Central memory CD4-positive, alpha-beta T cell (primary cell): ENCODE measurements around the gene NPPC.
A peak's percentile ranks its signal among the peaks of the same experiment; 100 is the strongest.
"Not testable (repeated sequence)": the region's sequence is repeated elsewhere in the genome, so short reads cannot be mapped to it uniquely, and the experiment has no call there.

ENCODE experiments used
- DNase-seq: peaks from one replicate; pipeline ENCODE4 v3.0.0; 2022
- total RNA-seq, 3 experiments: gene quantifications; one replicate each; lab custom pipeline; 2026; lab: John Stamatoyannopoulos, UW

The NPPC gene
- total RNA-seq: 0 to 0.39 (median 0.04) reads per million in 3 experiments

GRCh38 chr2:231926180-231926741, at the start of gene NPPC:
NPPC (minus strand) TSS chr2:231926396; CDS start chr2:231926249, 147 bp downstream.
- DNase-seq: peak; percentile 15

- DNase-seq: no peak
Observed at GRCh38 chr2:231975001-231975400, 48.8 kb upstream of the NPPC start.

GRCh38 chr2:231970461-231970860, 44.3 kb upstream of the NPPC start:
- DNase-seq: no peak

DNA sequence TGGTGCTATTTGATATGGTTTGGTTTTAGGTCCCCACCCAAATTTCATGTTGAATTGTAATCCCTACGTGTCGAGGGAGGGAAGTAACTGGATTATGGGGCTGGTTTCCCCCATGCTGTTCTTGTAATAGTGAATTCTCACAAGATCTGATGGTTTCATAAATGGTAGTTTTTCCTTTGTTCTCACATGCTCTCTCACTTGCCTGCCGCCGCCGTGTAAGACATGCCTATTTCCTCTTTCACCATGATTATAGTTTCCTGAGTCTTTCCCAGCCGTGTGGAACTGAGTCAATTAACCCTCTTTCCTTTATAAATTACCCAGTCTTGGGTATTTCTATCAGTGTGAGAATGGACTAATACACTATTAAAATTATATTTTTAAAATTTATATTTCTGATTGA, 42.6 kb upstream of the NPPC start:
- no peak for DNase-seq

- no peak for DNase-seq
Observed at GRCh38 chr2:231966886-231967285, 40.7 kb upstream of the NPPC start.

GRCh38 chr2:231965102-231965501, 38.9 kb upstream of the NPPC start:
- DNase-seq: no peak

- DNase-seq: peak; percentile 77
Observed at GRCh38 chr2:231961349-231962166, 35.4 kb upstream of the NPPC start, which contains the start of gene DIS3L2. DIS3L2 (plus strand) TSS chr2:231961713; CDS start chr2:232014928, 53,215 bp downstream.

GRCh38 chr2:231960810-231961348, 34.7 kb upstream of the NPPC start:
- DNase-seq: no peak

DNA sequence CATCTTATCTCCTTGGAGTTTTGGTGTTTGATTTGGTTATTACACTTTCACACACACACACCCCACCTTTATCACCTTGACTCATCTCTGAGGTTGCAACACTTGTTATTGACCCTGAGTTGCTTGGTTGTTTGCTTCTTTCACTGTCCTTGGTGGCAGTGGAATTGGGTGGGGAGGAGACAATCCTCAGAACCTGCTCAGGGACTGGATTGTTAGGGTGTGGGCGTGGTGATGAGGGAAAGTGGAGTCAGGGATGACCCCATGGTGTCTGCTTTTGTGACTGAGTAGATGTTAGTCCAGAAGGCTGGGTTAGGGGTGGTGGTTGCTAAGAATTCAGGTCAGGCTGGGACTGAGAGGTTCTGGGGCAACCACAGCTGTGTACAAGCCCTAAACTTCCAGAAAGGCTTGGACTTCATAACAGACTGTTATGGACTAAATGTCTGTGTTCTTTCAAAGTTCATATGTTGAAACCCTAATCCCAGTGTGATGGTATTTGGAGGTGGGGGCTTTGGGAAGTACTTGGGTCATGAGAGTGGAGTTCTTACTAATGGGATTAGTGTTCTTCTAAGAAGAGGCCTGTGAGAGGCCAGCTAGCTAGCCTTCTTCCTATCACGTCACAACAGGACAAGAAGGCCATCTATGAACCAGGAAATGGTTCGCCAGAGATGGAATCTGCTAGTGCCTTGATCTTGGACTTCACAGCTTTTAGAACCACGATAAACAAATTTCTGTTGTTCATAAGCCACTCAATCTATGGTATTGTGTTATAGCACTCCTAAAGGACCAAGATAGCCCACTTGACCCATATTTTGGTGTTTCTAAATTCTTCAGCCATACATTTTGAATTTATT, 31.9 kb upstream of the NPPC start:
- no peak for DNase-seq

DNA sequence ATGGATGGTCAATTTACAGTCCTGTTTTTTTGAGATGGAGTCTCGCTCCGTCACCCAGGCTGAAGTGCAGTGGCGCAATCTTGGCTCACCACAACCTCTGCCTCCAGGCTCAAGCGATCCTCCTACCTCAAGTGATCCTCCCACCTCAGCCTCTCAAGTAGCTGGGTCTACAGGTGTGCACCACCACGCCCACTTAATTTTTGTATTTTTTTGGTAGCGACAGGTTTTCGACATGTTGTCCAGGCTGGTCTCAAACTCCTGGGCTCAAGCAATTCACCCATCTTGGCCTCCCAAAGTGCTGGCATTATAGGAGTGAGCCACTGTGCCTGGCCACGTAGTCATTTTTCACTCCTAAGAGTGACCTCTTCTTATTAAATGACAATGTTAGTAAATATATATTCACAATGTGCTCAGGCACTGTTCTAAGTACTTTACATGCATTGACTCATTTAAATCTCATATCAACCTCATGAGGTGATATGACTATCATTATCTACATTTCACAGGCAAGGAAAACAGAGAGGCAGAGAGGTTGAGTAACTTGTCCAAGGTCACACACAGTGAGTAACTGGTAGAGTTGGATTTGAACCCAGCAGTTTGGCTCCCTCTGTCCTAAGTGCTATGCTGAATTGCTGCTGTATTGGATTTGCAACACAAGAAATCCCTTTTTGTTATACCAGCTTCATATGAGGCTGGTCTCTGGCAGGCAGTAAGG, 29.7 kb upstream of the NPPC start:
- DNase-seq: no peak

DNA sequence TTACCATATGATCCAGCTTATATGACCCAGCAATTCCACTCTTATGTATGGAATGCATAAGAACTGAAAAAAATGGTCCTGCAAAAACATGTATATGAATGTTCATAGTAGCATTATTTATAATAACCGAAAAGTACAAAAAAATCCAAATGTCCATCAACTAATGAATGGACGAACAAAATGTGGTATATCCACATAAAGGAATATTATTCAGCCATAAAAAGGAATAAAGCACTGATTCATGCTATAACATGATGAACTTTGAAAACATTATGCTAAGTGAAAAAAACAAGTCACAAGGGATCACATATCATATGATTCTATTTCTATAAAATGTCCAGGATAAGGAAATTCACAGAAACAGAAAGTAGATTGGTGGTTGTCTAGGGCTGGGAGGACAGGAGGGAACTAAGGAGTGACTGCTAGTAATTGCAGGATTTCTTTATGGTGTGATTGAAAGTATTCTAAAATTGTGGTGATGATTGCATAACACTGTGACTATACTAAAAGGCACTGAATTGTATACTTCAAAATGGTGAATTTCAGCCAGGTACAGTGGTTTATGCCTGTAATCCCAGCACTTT, 25.3 kb upstream of the NPPC start:
- no peak for DNase-seq

DNA sequence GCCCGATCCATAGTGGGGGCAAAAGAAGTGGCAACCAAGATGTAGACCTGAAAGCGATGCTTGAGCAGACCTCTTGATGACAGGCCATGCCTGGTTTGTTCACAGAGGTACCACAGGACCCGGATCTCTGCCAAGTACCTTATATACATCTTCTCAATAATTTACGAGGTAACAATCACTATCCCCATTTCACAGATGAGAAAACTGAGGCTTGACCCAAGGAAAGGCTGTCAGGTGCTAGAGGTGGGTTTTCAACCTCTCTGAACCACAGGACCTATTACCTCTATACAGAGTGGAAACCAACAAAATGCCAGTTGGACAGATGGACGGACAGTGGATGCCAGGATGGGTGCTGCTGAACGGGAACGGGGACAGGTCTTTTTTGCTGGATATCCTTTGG, 21.5 kb upstream of the NPPC start:
- DNase-seq: no peak

DNA sequence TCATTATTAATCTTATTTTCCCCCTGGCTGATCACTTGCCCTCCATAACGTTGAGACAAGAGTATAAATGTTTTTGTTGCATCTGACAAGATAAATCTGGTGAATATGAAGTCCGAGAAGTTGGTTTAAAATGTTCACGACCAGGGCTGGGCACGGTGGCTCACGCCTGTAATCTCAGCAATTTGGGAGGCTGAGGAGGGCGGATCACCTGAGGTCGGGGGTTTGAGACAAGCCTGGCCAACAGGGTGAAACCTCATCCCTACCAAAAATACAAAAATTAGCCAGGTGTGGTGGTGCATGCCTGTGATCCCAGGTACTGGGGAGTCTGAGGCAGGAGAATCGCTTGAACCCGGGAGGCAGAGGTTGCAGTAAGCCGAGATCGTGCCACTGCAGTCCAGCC, 20.9 kb upstream of the NPPC start:
- not testable (repeated sequence) for DNase-seq

DNA sequence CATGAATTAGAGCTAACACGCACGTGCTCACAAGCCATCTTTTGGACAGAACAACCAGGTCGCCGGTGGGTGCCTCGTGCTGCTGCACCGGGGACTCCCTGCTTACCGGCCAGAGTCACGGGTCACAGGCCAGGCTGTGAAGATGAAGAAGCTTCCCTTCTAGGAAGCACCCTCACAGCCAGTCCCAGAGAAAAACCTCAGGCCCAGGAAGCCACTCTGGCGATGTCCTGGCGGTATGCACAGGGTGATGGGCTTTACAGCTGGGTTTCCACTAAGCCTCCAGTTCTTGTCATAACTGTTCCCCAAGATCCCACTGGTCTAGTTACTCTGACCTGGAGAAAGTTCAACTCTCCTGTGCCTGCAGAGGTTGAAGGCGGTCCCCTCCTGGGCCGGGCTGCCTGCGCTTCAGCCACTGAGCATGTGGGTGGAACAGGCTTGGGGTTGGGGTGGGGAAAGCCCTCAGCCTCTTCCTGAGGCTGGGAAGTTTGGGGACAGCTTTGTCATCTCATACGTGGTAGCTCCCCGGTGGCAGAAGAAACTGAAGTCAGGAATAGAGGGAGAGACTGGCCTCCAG, 20.1 kb upstream of the NPPC start:
- no peak for DNase-seq

DNA sequence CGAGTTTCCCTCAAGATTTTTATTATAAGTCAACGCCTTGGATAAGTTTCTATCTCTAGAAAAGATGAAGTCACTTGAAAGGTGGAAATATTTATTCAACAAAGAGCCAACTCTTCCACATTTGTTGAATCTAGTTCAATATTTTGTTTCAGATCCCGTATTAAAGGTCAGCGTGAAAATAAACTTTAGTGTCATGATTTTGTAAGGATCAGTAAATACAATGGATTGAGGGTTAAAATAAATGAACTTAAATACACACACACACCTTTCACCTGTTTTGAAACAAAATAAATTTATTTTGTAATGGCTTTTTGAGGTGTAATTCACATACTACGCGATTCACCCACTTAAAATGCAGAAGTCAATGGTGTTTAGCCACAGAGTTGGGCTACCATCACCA, 16.0 kb upstream of the NPPC start:
- DNase-seq: no peak

- no peak for DNase-seq
Observed at GRCh38 chr2:231941673-231942072, 15.5 kb upstream of the NPPC start.

GRCh38 chr2:231940795-231941194, 14.6 kb upstream of the NPPC start:
- no peak for DNase-seq

GRCh38 chr2:231939022-231939421, 12.8 kb upstream of the NPPC start:
- no peak for DNase-seq

- no peak for DNase-seq
Observed at GRCh38 chr2:231937057-231937456, 10.9 kb upstream of the NPPC start.

GRCh38 chr2:231936491-231936890, 10.3 kb upstream of the NPPC start:
- no peak for DNase-seq

DNA sequence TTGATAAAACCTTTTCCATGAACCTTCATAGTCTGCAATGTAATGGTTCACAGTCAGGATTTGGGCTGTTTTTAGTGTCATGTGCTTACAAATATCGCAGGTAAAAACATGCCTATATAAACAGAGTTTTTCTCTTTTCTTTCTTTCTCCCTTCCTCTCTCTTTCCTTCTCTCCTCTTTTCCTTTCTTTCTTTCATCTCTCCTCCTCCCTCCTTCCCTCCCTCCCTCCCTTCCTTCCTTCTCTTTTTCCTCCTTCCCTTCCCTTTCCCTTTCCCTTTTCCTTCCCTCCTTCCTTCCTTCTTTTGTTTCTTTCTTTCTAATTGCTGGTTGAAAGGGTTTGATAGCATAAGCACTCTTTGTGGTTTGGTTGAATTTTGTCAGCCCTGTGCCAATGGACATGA, 9.6 kb upstream of the NPPC start:
- DNase-seq: no peak

- no peak for DNase-seq
Observed at GRCh38 chr2:231935207-231935524, 9.0 kb upstream of the NPPC start.
